H9 (cell line): ENCODE results near the gene MAP1B. TPM values are rescaled to one million over a fixed set of nuclear protein-coding genes. Genes with fewer than 3 reads are reported as not detected.

Experiments used
- DNase-seq: peaks from one replicate; pipeline ENCODE4 v3.0.0-alpha.2; 2017
- H2AFZ ChIP-seq: one replicate; pipeline ENCODE4 v1.6.1; 2013; ENCODE audit warnings: mild to moderate bottlenecking, low read length, control low read depth, moderate library complexity
- H2AK5ac ChIP-seq: 2 replicates; pipeline ENCODE4 v1.6.1; 2013; ENCODE audit warnings: low read length, control low read depth, mixed read lengths; ENCODE audit not compliant: insufficient read length
- H2BK120ac ChIP-seq: one replicate; pipeline ENCODE4 v1.6.1; 2013; ENCODE audit warnings: low read depth, mild to moderate bottlenecking, low read length, control low read depth, inconsistent platforms; ENCODE audit not compliant: poor library complexity, severe bottlenecking
- H2BK12ac ChIP-seq: 2 replicates; pipeline ENCODE4 v1.6.1; 2013; ENCODE audit warnings: low read length, control low read depth, mixed read lengths, low read depth; ENCODE audit not compliant: insufficient read length
- H2BK15ac ChIP-seq: 2 replicates; pipeline ENCODE4 v1.6.1; 2013; ENCODE audit warnings: low read depth, low read length, control low read depth
- H2BK20ac ChIP-seq: one replicate; pipeline ENCODE4 v1.6.1; 2013; ENCODE audit warnings: low read depth, mild to moderate bottlenecking, low read length, control low read depth, inconsistent platforms; ENCODE audit not compliant: poor library complexity, severe bottlenecking
- H2BK5ac ChIP-seq: 2 replicates; pipeline ENCODE4 v1.6.1; 2013; ENCODE audit warnings: low read length, control low read depth, mixed read lengths; ENCODE audit not compliant: insufficient read length
- H3K14ac ChIP-seq: 2 replicates; pipeline ENCODE4 v1.6.1; 2013; ENCODE audit warnings: low read length, control low read depth; ENCODE audit not compliant: insufficient read depth
- H3K18ac ChIP-seq: 2 replicates; pipeline ENCODE4 v1.6.1; 2013; ENCODE audit warnings: low read depth, mild to moderate bottlenecking, mixed read lengths, low read length, control low read depth; ENCODE audit not compliant: insufficient read length
- H3K23ac ChIP-seq: 2 replicates; pipeline ENCODE4 v1.6.1; 2013; ENCODE audit warnings: low read length, control low read depth, mixed read lengths, low read depth; ENCODE audit not compliant: insufficient read length
- H3K23me2 ChIP-seq: 2 replicates; pipeline ENCODE4 v1.6.1; 2013; ENCODE audit warnings: low read depth, mild to moderate bottlenecking, mixed read lengths, low read length, control low read depth; ENCODE audit not compliant: insufficient read length, poor library complexity, severe bottlenecking
- H3K27ac ChIP-seq: 2 replicates; pipeline ENCODE4 v1.5.1; 2013; ENCODE audit warnings: low read length, control low read depth, mixed read lengths, low read depth; ENCODE audit not compliant: insufficient read length
- H3K27me3 ChIP-seq: 2 replicates; pipeline ENCODE4 v1.6.1; 2013; ENCODE audit warnings: low read length, control low read depth, inconsistent platforms; ENCODE audit not compliant: insufficient read depth
- H3K4ac ChIP-seq: 2 replicates; pipeline ENCODE4 v1.6.1; 2013; ENCODE audit warnings: low read depth, mild to moderate bottlenecking, control low read depth, inconsistent platforms, low read length, moderate library complexity
- H3K4me1 ChIP-seq: 2 replicates; pipeline ENCODE4 v1.6.1; 2013; ENCODE audit warnings: low read length, control low read depth, inconsistent platforms; ENCODE audit not compliant: insufficient read depth
- H3K4me2 ChIP-seq: 2 replicates; pipeline ENCODE4 v1.6.1; 2013; ENCODE audit warnings: low read length, control low read depth, mixed read lengths; ENCODE audit not compliant: insufficient read length, insufficient read depth
- H3K56ac ChIP-seq: 2 replicates; pipeline ENCODE4 v1.6.1; 2013; ENCODE audit warnings: low read depth, mild to moderate bottlenecking, mixed read lengths, low read length, control low read depth; ENCODE audit not compliant: insufficient read length
- H3K79me1 ChIP-seq: 2 replicates; pipeline ENCODE4 v1.6.1; 2013; ENCODE audit warnings: low read depth, mild to moderate bottlenecking, moderate library complexity, low read length, control low read depth, inconsistent platforms; ENCODE audit not compliant: insufficient read depth, poor library complexity, severe bottlenecking
- H3K79me2 ChIP-seq: 2 replicates; pipeline ENCODE4 v1.6.1; 2013; ENCODE audit warnings: low read length, control low read depth, inconsistent platforms; ENCODE audit not compliant: insufficient read depth
- H3K9ac ChIP-seq: 2 replicates; pipeline ENCODE4 v1.6.1; 2013; ENCODE audit warnings: low read length, control low read depth, mixed read lengths; ENCODE audit not compliant: insufficient read length; ENCODE audit errors: extremely low read depth
- H3K9me3 ChIP-seq: one replicate; pipeline ENCODE4 v1.6.1; 2013; ENCODE audit warnings: low read depth, low read length, inconsistent platforms; ENCODE audit not compliant: control insufficient read depth
- H3T11ph ChIP-seq: one replicate; pipeline ENCODE4 v1.6.1; 2013; ENCODE audit warnings: mild to moderate bottlenecking, low read length, control low read depth, inconsistent platforms
- H4K20me1 ChIP-seq: one replicate; pipeline ENCODE4 v1.6.1; 2013; ENCODE audit not compliant: control insufficient read depth, insufficient read length, insufficient read depth
- H4K5ac ChIP-seq: 2 replicates; pipeline ENCODE4 v1.6.1; 2013; ENCODE audit warnings: low read depth, mild to moderate bottlenecking, mixed read lengths, low read length, control low read depth; ENCODE audit not compliant: insufficient read length
- H4K8ac ChIP-seq: replicated peaks from 2 replicates; pipeline ENCODE4 v1.6.1; 2013; ENCODE audit warnings: low read length, control low read depth, mixed read lengths, low read depth; ENCODE audit not compliant: insufficient read length
- H4K91ac ChIP-seq: 2 replicates; pipeline ENCODE4 v1.6.1; 2013; ENCODE audit warnings: low read depth, mild to moderate bottlenecking, moderate library complexity, mixed read lengths, low read length, control low read depth; ENCODE audit not compliant: insufficient read length
- H3K27ac Mint-ChIP-seq, 3 experiments: 2 replicates in 2 of 3; 3 replicates in 1 of 3; pipeline ENCODE4 v1.8.0; 2020 to 2021; ENCODE audit warnings: mixed read lengths in 3 of 3, mild to moderate bottlenecking in 1 of 3, moderate library complexity in 1 of 3
- H3K27me3 Mint-ChIP-seq: 2 replicates; pipeline ENCODE4 v1.8.0; 2021; ENCODE audit warnings: low read depth, mild to moderate bottlenecking, moderate library complexity, mixed read lengths
- H3K36me3 Mint-ChIP-seq, 3 experiments: 2 replicates in 2 of 3; 3 replicates in 1 of 3; pipeline ENCODE4 v1.8.0; 2020 to 2021; ENCODE audit warnings: low read depth in 3 of 3, mixed read lengths in 3 of 3; ENCODE audit not compliant: insufficient read depth in 1 of 3
- H3K4me1 Mint-ChIP-seq, 2 experiments: 2 replicates each; pipeline ENCODE4 v1.8.0; 2020; ENCODE audit warnings: mixed read lengths in 2 of 2
- H3K4me3 Mint-ChIP-seq, 2 experiments: 2 replicates in 1 of 2; 3 replicates in 1 of 2; pipeline ENCODE4 v1.8.0; 2020 to 2021; ENCODE audit warnings: mild to moderate bottlenecking in 2 of 2, mixed read lengths in 2 of 2, moderate library complexity in 1 of 2
- H3K9me3 Mint-ChIP-seq, 2 experiments: 2 replicates in 1 of 2; 3 replicates in 1 of 2; pipeline ENCODE4 v1.8.0; 2020; ENCODE audit warnings: mild to moderate bottlenecking in 2 of 2, mixed read lengths in 2 of 2, moderate library complexity in 1 of 2
- CTCF ChIP-seq: fragments of 200-600 bp; sonication (generic); conservative IDR thresholded peaks from 3 replicates; pipeline ENCODE4 v1.8.0; 2021; ENCODE audit warnings: antibody characterized with exemption, mild to moderate bottlenecking
- WGBS: extraction: QIAGEN DNeasy Blood & Tissue Kit; methylation state at CpG from one replicate; pipeline ENCODE4 v1.1.7; 2013; ENCODE audit warnings: missing lambda C conversion rate, low lambda C conversion rate, mixed read lengths; ENCODE audit not compliant: insufficient read length; ENCODE audit errors: extremely low coverage; 5-methylcytosine and 5-hydroxymethylcytosine counted together
- total RNA-seq: library from RNA; stranded (reverse); gene quantifications from 2 replicates; pipeline ENCODE4 v1.2.1, GENCODE V29; 2021

Gene MAP1B
- total RNA-seq, 1 experiment from 2014 or later, result 67.5 TPM

GRCh38 chr5:72234868-72235267 is 127.6 kb downstream of the MAP1B start:
- Histone ChIP-seq H2BK15ac (no peak overlapping the region), H3K23me2 (no peaks in the 10 kb centered on the region), H3K27ac (no peak overlapping the region), H3K9ac (no peak overlapping the region), H3K27me3 (no peaks in the 10 kb centered on the region), H3K4ac (no peak overlapping the region), H3K79me2 (no peaks in the 10 kb centered on the region), H3K4me2 (no peak overlapping the region), H4K8ac (no peak overlapping the region), H3K14ac (no peak overlapping the region), H3K9me3 (no peaks in the 10 kb centered on the region), H2BK12ac (no peak overlapping the region), H2AFZ (no peak overlapping the region), H2BK5ac (no peak overlapping the region), H3K79me1 (no peaks in the 10 kb centered on the region), H3K18ac (no peak overlapping the region), H4K91ac (no peak overlapping the region), H3K4me1 (peaks cover 8% of the 10 kb centered on the region; the same call in 1 of the 2 replicates), H4K20me1 (no peaks in the 10 kb centered on the region), H2BK20ac (no peak overlapping the region), H3K56ac (no peak overlapping the region), H4K5ac (no peak overlapping the region), H3T11ph (no peak overlapping the region), H2BK120ac (no peak overlapping the region), H3K23ac (no peak overlapping the region), H2AK5ac (no peak overlapping the region)
- peaks cover 9 to 31% (median 28%) of the 10 kb centered on the region in 3 experiments; a peak in 5 of 7 replicates for H3K36me3 Mint-ChIP-seq
- H3K4me3 Mint-ChIP-seq, result no peak overlapping the region
- peak overlapping the region; percentile 47 to 82 (median 72); a peak in 5 of 7 replicates for H3K27ac Mint-ChIP-seq
- H3K27me3 Mint-ChIP-seq, result no peaks in the 10 kb centered on the region
- DNase-seq, result no peak
- no CpG with 5 or more reads among the region's 1 CpG for WGBS
- no peaks in the 10 kb centered on the region for H3K9me3 Mint-ChIP-seq
- TF ChIP-seq CTCF, result no peak
- H3K4me1 Mint-ChIP-seq, result peaks cover 47 to 53% of the 10 kb centered on the region in 2 experiments
